Suppressor macrophage treated with lipopolysaccharide for 4 hours (primary cell): ENCODE measurements around the gene RSF1.

Experiments used
- DNase-seq: peaks from one replicate; pipeline ENCODE4 v3.0.0-alpha.2; 2020

RSF1 gene

DNA sequence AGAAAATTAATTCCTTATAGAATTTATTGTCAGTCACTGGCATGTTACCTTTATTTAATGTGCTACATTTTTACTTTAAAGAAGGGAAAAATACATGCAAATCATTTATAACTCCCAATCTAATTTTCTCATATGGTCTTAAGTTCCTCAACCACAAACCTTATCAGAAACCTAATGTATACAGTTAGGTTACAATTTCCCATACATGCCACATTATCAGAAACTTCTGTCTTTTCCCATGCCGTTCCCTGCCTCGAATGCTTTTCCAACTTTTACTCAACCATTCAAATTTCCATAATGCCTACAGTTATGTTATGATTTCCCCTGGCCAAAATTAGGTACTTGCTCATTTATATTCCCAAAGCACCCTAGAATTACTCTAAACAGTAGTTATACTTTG is 13.5 kb downstream of the RSF1 start:
- DNase-seq = no peak

DNA sequence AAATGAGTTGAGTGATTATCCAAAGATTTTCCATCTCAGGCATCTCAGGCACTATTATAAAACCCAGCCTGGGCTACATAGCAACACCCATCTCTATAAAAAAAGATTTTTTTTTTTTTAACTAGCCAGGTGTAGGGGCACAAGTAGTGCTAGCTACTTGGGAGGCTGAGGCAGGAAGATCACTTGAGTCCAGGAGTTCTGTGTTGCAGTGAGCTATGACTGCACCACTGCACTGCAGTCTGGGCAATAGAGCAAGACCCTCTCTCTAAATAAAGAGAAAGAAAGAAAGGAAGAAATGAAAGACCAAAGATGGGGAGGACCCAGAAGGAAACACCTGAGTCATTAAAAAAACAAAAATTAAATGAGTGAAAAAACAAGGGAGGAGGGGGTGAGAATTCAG is 14.1 kb downstream of the RSF1 start:
- no peak for DNase-seq

DNA sequence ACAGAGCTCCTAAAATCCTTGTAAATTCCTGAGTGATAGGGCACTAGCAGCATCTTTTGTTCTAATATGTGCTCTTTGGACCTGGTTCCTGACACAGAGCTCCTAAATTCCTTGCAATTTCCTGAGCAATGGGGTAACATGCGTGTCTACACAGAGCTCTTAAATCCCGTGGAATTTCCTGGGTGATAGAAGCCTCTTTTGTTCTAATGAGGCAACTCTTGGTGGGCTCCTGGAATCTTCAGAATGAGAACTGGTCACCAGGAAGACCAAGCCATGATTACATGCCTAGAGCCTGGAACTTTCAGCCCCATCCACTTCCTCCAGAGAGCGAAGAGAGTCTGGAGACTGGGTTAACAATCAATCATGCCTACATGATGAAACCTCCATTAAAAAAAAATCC is 19.0 kb downstream of the RSF1 start:
- no peak for DNase-seq

DNA sequence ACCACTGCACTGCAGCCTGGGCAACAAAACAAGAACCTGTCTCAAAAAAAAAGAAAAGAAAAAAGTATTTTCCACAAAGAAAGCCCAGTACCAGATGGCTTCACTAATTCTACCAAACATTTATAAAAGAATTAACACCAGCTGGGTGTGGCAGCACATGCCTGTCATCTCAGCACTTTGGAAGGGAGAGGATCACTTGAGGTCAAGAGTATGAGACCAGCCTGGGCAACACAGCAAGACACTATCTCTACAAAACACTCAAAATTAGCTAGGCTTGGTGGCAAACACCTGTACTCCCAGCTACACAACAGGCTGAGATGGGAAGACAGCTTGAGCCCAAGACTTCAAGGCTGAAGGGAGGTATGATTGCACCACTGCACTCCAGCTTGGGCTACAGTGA is 20.1 kb downstream of the RSF1 start:
- no peak for DNase-seq

DNA sequence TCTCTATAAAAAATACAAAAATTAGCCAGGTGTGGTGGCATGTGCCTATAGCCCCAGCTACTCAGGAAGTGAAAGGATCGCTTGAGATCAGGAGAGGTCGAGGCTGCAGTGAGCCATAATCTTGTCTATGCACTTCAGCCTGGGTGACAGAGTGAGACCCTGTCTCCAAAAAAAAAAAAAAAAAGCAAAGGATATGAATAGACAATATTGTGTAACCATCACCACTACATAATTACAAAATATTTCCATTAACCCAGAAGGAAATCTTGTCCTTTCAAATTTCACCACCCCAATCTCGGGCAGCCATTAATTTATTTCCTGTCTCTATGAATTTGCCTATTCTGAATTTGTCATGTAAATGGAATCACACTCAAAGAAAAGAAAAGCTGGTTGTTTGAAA is 21.2 kb downstream of the RSF1 start:
- DNase-seq = peak; percentile 27

DNA sequence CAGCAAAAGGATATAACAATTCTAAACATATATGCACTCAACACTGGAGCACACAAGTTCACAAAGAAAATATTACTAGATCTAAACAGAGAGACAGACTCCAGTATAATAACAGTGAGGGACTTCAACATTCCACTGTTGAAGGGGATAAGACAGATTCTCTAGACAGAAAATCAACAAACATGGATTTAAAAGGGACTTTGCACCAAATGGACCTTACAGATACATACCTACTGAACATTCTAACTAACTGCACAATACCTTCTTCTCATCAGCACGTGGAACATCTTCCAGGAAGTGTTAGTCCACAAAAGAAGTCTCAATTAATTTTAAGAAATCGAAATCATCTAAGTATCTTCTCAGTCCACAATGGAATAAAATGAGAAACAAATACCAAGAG is 26.6 kb downstream of the RSF1 start:
- no peak for DNase-seq

DNA sequence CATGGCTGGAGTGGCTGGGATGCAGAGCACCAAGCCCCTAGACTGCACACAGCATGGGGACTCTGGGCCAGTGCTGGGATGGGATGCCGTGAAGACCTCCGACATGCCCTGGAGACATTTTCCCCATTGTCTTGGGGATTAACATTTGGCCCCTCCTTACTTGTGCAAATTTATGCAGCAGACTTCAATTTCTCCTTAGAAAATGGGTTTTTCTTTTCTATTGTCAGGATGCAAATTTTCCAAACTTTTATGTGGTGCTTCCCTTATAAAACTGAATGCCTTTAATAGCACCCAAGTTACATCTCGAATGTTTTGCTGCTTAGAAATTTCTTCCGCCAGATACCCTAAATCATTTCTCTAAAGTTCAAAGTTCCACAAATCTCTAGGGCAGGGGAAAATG is 29.2 kb downstream of the RSF1 start:
- DNase-seq = no peak

DNA sequence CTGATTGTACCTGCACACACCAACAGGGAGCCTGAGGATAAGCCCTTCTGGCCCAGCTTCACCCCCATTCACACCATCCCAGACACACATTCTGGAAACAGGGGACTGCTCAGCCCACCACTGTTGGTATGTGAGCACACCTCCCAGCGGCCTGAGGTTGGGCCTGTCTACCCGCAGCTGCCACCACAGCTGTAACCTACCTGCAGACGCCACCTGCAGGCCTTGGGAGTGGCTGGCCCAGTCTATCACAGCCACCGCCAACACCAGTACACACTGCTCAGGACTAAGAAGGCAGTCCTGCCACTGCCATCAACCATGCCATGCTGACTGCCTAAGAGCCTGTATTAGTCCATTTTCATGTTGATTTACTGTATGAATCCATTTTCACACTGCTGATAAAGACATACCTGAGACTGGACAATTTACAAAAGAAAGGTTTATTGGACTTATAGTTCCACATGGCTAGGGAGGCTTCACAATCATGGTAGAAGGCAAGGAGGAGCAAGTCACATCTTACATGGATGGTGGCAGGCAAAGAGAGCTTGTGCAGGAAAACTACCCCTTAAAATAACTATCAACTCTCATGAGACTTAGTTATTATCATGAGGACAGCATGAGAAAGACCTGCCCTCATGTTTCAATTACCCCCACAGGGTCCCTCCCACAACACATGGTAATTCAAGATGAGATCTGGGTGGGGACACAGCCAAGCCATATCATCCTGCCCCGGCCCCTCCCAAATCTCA is 30.6 kb downstream of the RSF1 start:
- no peak for DNase-seq

DNA sequence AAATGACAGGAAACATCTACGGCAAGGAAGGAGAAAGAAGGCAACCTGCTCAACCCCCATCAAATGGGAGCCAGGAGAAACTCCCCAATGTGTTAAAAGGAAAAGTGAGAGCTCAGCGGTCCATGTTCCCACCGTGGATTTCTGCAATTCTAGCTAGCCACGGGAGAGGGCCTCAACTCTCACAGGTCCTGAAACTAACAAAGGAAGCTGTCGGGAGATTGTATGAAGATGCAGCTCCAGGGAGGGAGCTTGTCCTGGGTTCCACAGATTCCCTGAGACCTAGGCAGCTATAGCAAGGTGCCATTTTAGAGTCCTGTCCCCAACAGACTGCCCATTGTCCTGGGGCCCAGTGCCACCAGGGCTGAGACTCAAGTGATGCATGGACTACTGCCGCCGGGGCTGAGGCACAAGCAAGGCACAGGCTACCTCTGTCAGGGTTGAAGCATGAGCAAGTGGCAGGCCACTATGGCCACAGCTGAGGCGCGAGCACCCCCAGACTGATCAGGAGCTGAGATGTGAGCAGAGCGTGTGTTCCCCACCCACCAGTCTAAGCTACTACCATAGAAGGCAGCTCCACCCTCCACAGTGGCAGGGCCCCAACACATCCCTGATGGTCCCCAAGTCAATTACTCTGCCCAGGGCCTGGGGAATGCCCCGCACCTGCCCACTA is 31.3 kb downstream of the RSF1 start:
- DNase-seq = no peak

DNA sequence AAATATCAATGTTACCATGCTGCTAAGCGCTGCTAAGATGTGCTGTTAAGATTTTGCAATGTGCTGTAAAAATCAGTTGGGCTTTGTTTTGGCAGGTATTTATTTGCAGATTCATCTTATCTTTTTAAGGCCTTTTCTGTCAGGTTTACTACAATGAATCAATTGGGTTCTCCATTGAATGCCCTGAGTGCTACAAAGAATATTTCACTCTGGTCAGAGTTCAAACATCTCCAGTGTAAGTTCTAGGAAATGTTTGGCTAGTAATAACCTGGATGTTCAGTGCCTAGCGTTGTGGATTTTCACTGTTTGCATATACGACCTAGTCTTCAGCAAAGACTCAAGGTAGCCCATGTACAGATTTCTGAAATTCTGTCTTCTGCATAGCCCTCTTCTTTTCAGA is 36.0 kb downstream of the RSF1 start:
- DNase-seq = no peak

DNA sequence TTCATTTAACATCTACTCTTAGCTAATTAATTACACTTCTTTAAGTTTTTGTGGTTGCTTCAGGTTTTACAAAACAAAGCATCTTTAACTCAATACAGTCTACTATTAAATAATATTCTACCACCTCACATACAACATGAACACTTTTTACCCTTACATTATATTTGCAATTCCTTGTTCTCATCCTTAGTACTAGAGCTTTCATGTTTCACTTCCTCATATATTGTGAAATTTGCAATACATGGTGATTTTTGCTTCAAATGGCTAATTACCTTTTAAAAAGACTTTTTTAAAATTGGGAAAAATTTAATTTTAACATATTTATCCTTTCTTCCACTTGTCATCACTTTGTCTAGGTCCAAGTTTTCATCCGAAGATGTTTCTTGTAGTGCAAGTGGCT is 37.5 kb downstream of the RSF1 start:
- DNase-seq = peak; percentile 33

DNA sequence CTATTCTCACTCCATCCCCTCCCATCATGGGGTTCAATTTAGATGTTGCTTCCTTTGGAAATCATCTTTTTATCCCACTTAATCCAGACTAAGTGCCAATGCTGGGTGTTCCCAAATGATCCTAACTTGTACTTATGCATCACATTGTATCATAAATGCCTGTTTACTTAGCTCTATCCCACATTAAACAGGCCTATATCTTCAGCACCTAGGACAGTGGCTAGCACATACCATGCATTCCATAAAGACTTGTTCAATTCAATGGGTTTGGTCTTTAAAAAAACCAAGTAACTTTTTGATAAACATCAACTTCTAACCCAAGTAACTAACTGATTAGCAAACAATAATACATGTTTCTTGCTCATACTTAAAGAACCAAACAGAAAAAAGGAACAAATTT is 40.6 kb downstream of the RSF1 start:
- DNase-seq = no peak

DNA sequence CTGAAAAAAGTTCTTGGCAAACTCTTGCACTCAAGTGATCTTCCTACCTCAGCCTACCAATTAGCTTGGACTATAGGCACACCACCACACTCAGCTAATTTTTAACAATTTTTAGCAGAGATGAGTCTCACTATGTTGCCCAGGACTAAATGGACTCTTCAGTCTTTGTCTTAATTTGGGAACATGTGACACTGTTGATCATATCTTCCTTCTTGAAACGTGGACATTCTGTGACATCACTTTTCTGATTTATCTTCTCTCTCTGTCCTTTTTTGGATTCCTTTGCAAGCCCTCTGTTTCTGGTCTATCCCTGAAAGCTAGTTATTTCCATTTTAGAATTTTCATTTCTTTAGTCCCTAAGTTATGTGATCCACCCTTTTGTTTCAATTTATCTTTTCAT is 42.0 kb downstream of the RSF1 start:
- no peak for DNase-seq

DNA sequence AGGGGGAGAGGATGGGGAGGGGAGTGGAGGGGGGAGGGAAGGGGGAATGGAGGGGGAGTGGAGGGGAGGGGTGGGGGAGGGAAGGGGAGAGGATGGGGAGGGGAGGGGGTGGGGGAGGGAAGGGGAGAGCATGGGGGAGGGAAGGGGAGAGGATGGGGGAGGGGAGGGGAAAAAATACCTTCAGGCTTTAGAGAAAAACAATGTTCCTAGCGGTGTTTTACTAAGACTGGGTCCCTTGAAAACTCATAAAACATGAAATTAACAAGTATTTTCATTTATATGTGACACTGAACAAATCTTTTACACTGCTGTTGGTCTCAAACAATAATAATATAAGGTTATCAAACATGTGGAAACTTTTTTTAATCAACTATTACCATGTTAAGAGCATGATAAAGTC is 42.4 kb downstream of the RSF1 start:
- no peak for DNase-seq

DNA sequence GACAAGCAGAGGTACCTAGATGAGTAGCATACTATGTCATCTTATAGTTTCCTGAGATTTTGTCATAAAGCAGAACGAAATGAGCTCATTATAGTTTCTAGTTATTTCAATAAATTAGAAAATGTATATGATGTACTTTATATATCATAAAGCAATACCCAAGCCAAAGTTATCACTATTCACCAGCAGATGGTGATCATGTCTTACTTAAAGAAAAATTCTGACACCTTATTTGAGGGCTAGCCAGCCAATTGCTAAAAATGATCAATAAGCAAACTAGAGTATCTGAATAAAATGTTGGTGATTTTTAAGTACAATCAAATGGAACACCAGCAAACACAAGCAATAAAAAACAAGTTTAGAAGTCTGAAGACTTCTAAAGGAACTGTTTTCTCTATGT is 44.1 kb downstream of the RSF1 start:
- DNase-seq = no peak

DNA sequence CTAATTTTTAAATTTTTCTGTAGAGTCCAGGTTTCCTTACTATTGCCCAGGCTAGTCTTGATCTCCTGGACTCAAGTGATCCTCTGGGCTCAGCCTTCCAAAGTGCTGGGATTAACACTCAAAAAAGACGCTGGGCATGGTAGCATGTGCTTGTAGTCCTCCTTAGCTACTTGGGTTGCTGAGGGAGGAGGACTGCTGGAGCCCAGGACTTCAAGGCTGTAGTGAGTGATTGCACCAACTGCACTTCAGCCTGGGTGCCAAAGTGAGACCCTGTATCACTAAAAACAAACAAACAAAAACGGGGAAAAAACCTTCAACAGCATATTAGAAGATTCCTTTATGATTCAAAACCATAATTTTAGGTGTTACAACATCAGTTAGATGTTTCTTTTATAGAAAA is 44.6 kb downstream of the RSF1 start:
- no peak for DNase-seq

DNA sequence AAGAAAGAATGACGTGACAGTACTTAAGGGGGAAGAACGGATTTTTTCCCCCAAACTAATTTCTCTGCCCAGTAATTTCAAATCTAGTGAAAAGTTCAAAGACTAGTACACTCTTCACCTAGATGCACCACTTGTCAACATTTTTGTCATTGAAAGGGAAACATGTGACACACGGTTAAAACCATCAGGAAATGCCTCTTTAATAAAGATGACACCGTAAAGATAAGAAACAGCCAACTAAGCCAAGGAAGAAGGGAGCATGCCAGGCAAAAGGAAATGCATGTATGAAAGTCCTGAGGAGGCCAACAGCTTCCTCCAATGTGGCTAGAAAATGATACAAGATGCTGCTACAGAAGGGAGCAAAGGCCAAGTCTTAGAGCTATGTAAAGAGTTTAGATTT is 49.4 kb downstream of the RSF1 start:
- no peak for DNase-seq

DNA sequence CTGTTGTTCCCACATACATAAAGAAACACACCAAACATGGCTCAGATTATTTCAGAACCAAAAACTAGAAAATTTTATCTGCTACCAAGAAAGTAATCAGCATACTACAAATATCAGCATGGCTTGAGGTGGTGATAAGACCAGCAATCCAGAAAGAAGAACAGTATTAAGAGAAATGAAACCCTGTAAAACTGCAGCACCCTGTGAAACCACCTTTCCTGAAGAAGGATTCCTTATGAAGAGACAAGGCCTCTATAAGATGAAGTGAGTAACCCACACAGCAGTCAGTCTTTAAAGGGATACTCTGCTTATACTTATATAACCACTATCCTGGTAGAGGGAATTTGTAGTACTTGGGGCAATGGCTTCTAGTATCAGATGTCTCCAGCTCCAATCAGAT is 49.9 kb downstream of the RSF1 start:
- DNase-seq = no peak

DNA sequence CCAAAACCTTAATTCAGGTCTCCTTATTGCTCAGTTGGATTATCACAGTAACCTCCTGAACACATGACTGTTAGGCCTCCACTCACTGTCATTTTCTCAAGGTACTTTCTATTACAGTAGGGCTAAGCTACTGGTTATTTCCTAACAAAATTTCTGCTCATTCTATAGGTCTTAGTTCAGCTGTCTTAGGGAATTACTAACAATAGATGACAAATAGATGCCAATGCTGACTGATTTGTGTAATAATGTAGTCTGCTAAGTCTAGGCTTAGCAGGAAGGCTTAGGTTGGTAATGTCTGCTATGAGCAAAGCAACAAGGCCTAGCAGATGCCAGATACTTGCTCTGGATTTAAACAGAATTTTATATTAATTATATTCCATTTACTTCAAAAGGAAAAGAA is 58.1 kb downstream of the RSF1 start:
- DNase-seq = no peak

DNA sequence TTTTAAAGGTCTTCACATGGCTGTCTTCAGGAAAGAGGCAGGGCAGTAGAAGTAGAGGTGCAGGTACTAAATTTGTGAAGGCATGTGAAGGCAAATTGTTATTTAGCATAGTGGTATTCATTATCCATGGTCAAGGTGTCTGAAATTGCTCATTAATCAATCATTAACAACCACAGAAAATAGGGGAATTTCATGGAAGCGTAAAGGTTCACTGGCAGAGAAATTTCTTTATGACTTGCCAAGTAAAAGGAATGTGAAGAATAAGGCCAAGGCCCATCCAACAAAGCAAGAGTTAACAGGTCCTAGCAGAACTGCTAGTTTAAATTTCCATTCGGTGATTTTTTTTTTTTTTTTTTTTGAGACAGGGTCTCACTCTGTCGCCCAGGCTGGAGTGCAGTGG is 59.0 kb downstream of the RSF1 start:
- DNase-seq = no peak

DNA sequence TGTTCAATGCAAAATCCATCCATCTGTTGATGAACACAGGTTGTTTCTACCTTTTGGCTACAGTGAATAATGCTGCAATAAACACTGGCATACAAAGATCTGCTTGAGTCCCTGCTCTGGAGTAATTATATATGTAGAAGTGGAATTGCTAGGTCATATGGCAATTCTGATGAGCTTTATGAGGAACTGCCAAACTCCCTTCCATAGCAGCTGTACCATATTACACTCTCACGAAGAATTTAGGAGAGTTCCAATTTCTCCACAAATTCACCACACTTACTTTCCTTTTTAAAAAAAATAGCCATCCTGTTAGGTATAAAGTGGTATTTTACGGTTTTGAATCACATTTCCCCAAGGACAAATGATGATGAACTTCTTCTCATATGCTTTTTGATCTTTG is 62.2 kb downstream of the RSF1 start:
- no peak for DNase-seq

DNA sequence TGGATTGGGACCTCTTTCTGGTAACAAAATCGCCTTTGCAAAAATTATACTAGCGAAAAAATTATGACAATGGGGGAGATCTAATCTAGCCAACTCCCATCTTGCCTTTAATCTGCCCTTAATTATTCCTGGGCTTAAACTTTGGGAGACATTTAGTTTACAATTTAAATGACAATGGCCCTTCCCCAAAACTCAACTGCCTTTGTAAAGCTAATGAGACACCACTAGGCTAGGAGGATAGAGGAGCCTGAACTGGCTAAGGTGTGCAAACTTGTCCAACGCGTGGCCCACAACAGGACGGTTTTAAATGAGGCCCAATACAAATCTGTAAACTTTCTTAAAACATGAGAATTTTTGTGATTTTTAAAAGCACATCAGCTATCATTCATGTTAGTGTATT is 67.3 kb downstream of the RSF1 start:
- no peak for DNase-seq

DNA sequence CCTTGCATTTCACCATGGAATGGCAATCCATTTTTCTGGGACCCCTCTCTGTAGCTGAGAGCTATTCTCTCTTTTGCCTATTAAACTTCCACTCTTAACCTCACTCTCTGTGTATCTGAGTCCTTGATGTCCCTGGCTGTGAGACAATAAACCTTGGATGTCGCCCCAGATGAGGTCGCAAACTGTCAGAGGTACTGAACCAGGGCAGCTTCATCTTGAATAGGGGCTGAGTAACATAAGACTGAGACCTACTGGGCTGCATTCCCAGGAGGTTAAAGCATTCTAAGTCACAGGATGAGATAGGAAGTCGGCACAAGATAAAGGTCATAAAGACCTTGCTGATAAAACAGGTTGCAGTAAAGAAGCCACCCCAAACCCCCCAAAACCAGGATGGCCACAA is 68.0 kb downstream of the RSF1 start:
- DNase-seq = no peak

DNA sequence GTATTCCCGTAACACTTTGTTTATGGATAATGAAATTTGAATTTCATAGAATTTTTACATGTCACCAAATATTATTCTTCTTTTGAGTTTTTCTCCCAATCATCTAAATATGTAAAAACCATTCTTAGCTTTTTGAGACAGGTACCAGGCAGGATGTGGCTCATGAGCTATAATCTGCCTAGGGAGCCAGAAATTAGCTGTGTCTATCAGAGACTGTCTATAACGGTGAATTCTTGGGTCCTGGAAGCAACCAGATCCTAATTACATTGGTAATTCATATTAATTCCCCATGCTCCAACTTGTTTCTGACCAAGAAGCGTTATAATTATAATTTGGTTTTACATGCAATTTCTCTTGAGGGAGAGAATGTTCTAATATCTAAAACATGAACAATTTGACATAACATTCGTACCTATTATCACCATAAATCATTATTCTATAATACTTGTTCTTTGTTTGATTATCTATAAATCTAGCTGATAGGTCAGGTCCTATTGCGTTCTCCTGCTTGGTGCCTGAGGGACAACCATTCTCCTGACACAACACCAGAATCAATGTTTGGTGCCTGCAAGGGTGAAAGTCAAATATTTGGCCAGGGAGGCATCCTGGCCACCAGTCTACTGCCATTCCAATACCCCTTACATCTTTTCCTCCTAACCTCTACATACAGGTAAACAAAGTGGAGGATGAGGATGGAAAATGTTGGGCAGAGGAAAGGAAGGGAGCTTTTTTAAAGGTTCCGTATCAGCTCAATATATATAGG is 69.9 kb downstream of the RSF1 start:
- no peak for DNase-seq
